Heart right ventricle (tissue), 16 donors: ENCODE data around the gene CACTIN. TPM values are rescaled to one million over a fixed set of nuclear protein-coding genes. Genes with fewer than 3 reads are reported as not detected.
"Not testable (repeated sequence)": the region's sequence is repeated elsewhere in the genome, so short reads cannot be mapped to it uniquely, and the experiment has no call there.

Source experiments
- ATAC-seq, 8 donors: fragments of 200-7000 bp; cut with Tn5 transposase; one replicate each; pipeline ENCODE4 v1.9.1; 2020; ENCODE audit warnings: mild to moderate bottlenecking in 8 of 8, moderate library complexity in 8 of 8, moderate number of reproducible peaks in 1 of 8
- DNase-seq, 2 donors: peaks; one replicate each; pipeline ENCODE4 v3.0.0-alpha.2; 2020
- H3K27ac ChIP-seq, 10 donors: fragments of 200-600 bp; sonication (generic) in 2 of 10; one replicate each; pipeline versions ENCODE4 v1.5.0 to v1.8.0; 2020 to 2022; ENCODE audit warnings: mild to moderate bottlenecking in 3 of 10
- H3K27me3 ChIP-seq, 7 donors: fragments of 200-600 bp; one replicate each; pipeline ENCODE4 v1.8.0; 2021 to 2022; ENCODE audit warnings: mild to moderate bottlenecking in 2 of 7
- H3K36me3 ChIP-seq, 9 donors: fragments of 200-600 bp; sonication (generic) in 1 of 9; one replicate each; pipeline versions ENCODE4 v1.5.0 to v1.8.0; 2020 to 2022; ENCODE audit warnings: mild to moderate bottlenecking in 2 of 9
- H3K4me1 ChIP-seq, 9 donors: fragments of 200-600 bp; sonication (generic) in 1 of 9; one replicate each; pipeline versions ENCODE4 v1.5.0 to v1.8.0; 2020 to 2022; ENCODE audit warnings: mild to moderate bottlenecking in 4 of 9
- H3K4me3 ChIP-seq, 10 donors: fragments of 200-600 bp; sonication (generic) in 2 of 10; one replicate each; pipeline versions ENCODE4 v1.5.0 to v1.8.0; 2020 to 2022; ENCODE audit warnings: mild to moderate bottlenecking in 7 of 10, moderate library complexity in 2 of 10
- H3K9me3 ChIP-seq, 11 donors: fragments of 200-600 bp in 10 of 11; sonication (generic) in 2 of 11; one replicate each; pipeline versions ENCODE4 v1.5.0 to v1.8.0; 2013 to 2022; ENCODE audit warnings: mild to moderate bottlenecking in 2 of 11, control low read depth in 1 of 11, moderate library complexity in 1 of 11
- WGBS, 2 donors: extraction: QIAGEN DNeasy Blood & Tissue Kit; methylation state at CpG; one replicate each; pipeline ENCODE4 v1.1.7; 2013; ENCODE audit warnings: inconsistent platforms in 1 of 2; 5-methylcytosine and 5-hydroxymethylcytosine counted together
- intact Hi-C, 10 donors: fragments of 100-400 bp; cut with DNase I; formaldehyde crosslinking; loops; one replicate each; pipeline versions ENCODE4 v1.11.1 to v1.14.2; 2022
- polyA plus RNA-seq, 2 donors: library from polyadenylated mRNA; stranded (reverse); fragments of 200-250 nt; gene quantifications; one replicate each; pipeline ENCODE4 v1.2.3, GENCODE V29; 2013
- total RNA-seq, 10 donors: library from RNA; stranded (reverse); fragmentation: NEBNext Ultra II Directional in 3 of 10; extraction: Animal tissue kit (Norgen Biotek cat#: 25700) in 3 of 10; gene quantifications; one replicate each; pipeline versions ENCODE4 v1.2.1 to v1.2.4, GENCODE V29; 2021 to 2023
- TF ChIP-seq, protein P1 (sequence below), 9 donors: fragments of 200-600 bp; sonication (generic) in 2 of 9; IDR thresholded peaks; one replicate each; pipeline versions ENCODE4 v1.5.0 to v1.8.0; 2021 to 2022; ENCODE audit warnings: antibody characterized with exemption in 9 of 9, mild to moderate bottlenecking in 5 of 9, moderate library complexity in 1 of 9
- donor health status: Arrhythmogenic right ventricular cardiomyopathy.
- donor health status: ischemic (EF 13 %, LVEDD 7.1; RV severe dilation, severe dysfunction).
- donor health status: healthy with polysubstance abuse.
- donor health status: DM: no; HTN: yes; CAD: no.
- donor health status: DM: no; HTN: no; CAD: no.
- donor health status: ischemic (EF 25% LVEDD 6.9; RV normal size, moderate dysfunction).
- donor health status: ischemic (EF 25% LVEDD 5.7; RV mildly dilated, moderate dysfunction).
- donor health status: healthy.
- donor health status: DM: yes; HTN: yes; CAD: no.
- donor health status: Ischemic cardiomyopathy.
- donor health status: ischemic (EF 35%, LVEDD 5.7; RV mildly dilated, moderate dysfunction).
- donor health status: nonischemic (EF 11% LVEDD 7.7; RV severe dilation, severe dysfunction).
- donor health status: DM: yes; HTN: yes; CAD: no.
- donor health status: PGD.
- donor health status: ischemic (EF 29% LVEDD 5.4; RV normal size, mild dysfunction).
- donor health status: nonischemic (EF 23%, LVEDD 6.1; RV moderate dilation, normal function).

CACTIN gene
- total and polyA plus RNA-seq, 12 donors: 9.7 to 17.6 (median 12.7) TPM

DNA sequence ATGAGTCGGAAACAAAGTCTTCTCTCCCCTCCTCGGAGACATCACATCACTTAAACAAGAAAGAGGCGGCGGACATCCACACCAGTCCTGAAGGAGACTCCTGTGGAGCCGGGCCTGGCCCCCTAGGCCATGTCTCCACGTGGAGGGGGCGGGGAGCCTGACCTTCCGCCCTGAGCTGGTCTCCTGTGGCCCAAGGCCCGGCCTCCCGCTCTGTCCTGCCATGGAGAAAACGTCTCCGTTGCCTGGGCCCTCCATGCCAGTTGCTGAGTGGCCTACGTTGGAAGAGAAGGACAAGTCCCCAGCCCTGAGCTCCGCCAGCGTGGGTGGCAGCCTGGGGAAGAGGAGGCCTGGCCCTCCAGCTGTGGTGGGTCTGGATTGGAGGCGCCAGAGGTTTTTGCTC, 5.5 kb upstream of the CACTIN start:
- ATAC-seq (peak in 1 of 8 donors; percentile 3), DNase-seq (no peak)
- Histone ChIP-seq H3K4me3 (no peak overlapping the region), H3K4me1 (peaks cover 0 to 6% (median 0%) of the 10 kb centered on the region in 9 donors), H3K9me3 (no peaks in the 10 kb centered on the region), H3K36me3 (peaks cover 0 to 65% (median 6%) of the 10 kb centered on the region in 9 donors), H3K27ac (no peak overlapping the region), H3K27me3 (no peaks in the 10 kb centered on the region)
- intact Hi-C loops: no loop called here
- TF ChIP-seq, protein P1, sequence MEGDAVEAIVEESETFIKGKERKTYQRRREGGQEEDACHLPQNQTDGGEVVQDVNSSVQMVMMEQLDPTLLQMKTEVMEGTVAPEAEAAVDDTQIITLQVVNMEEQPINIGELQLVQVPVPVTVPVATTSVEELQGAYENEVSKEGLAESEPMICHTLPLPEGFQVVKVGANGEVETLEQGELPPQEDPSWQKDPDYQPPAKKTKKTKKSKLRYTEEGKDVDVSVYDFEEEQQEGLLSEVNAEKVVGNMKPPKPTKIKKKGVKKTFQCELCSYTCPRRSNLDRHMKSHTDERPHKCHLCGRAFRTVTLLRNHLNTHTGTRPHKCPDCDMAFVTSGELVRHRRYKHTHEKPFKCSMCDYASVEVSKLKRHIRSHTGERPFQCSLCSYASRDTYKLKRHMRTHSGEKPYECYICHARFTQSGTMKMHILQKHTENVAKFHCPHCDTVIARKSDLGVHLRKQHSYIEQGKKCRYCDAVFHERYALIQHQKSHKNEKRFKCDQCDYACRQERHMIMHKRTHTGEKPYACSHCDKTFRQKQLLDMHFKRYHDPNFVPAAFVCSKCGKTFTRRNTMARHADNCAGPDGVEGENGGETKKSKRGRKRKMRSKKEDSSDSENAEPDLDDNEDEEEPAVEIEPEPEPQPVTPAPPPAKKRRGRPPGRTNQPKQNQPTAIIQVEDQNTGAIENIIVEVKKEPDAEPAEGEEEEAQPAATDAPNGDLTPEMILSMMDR (IDR thresholded peaks at IDR 0.05): no peak
- WGBS, 2 donors: 80 to 81% methylated on average over 16 of the region's 16 CpGs

DNA sequence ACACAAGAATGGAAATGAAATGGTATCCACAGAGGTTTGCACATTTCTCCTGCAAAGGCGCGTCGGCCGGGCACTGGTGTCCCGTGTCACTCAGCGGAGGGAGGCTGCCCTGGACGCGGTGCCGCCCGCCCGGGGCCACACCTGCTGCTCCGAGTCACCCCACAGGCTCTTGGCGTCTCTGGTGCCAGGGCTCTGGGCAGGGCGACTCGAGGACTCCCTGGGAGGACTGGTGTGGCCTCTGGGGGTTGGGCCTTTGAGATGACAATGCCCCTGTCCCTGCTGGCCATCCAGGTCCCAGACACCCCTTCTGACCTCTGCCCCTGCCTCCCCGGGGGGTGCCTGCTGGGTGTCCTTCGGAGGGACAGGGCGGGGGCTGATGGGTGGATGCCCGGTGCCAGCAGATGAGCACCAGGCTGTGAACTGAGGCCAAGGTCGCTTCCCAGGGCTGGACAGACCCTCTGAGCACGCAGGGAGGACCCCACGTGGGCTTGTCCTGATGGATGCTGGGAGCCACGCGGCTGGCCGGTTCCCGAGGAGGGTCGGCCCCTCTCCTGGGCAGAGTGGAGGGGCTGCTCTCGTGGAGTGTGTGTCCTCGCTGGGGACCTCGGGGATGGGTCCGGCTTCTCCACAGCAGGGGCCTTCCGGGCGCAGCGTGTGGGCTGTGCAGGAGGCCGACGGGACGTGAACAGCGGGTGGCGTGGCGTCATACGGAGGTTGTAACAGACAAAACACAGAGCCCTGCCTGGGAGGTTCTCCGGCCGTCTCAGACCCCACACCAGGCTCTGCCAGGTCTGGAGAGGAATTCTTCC, 4.7 kb upstream of the CACTIN start:
- Histone ChIP-seq H3K4me3 (no peak overlapping the region), H3K27ac (no peak overlapping the region), H3K4me1 (peaks cover 0 to 9% (median under 1%) of the 10 kb centered on the region in 9 donors), H3K36me3 (peaks cover 0 to 56% (median 0%) of the 10 kb centered on the region in 9 donors), H3K27me3 (no peaks in the 10 kb centered on the region), H3K9me3 (no peaks in the 10 kb centered on the region)
- intact Hi-C loops: no loop called here
- DNase-seq (no peak), ATAC-seq (no peak)
- WGBS, 2 donors: 92 to 93% methylated on average over 37 to 43 of the region's 43 CpGs
- TF ChIP-seq, protein P1 (IDR thresholded peaks at IDR 0.05): no peak

DNA sequence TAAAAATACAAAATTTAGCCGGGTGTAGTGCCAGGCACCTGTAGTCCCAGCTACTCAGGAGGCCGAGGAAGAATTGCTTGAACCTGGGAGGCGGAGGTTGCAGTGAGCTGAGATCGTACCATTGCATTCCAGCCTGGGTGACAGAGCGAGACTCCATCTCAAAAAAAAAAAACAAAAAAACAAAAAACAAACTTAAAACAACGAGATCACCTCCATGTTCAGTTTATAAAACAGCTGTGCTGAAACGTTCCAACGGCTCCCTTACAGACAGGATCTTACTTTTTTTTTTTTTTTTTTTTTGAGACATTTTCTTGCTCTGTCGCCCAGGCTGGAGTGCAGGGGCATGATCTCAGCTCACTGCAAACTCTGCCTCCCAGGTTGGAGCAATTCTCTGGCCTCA, 2.2 kb upstream of the CACTIN start:
- H3K27me3 ChIP-seq, ATAC-seq, H3K9me3 ChIP-seq, H3K4me3 ChIP-seq, H3K27ac ChIP-seq, DNase-seq: not testable (repeated sequence)
- Histone ChIP-seq H3K36me3 (peaks cover 0 to 42% (median 0%) of the 10 kb centered on the region in 9 donors), H3K4me1 (peaks cover 11 to 27% (median 19%) of the 10 kb centered on the region in 9 donors)
- WGBS, 2 donors: 69 to 73% methylated on average over 9 of the region's 9 CpGs
- intact Hi-C loops: loop anchor here in 3 of 10 donors (5.0 to 10.0 kb wide), 3 partner anchors 54 to 304 kb away; partner anchors contain the start of gene HMG20B (in 1 of the 3)

DNA sequence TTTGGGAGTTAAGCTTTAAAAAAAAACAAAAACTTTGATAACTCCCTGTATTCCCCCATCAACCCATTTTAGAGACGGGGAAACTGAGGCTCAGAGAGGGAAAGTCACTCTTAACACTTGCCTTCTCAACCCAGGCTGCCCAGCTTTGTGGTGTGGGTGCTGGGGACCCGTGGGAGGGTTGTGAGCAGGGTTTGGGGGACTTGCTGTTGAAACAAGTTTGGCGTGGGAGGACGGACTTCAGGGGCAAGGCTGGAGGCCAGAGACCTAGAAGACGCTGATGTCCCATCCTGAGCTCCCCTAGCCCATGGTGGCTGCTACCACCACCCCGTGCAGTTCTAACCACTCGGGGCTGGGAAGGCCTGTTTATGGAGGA, 747 bp upstream of the CACTIN start:
- intact Hi-C loops: loop anchor here in 4 of 10 donors (2.0 to 10.0 kb wide), 4 partner anchors 53 to 303 kb away; partner anchors contain the start of genes HMG20B (in 1 of the 4) and PIP5K1C (in 1 of the 4)
- Histone ChIP-seq H3K4me1 (peaks cover 11 to 27% (median 19%) of the 10 kb centered on the region in 9 donors), H3K27ac (peak overlapping the region in 7 of 10 donors; percentile 85 to 98 (median 93)), H3K4me3 (peak overlapping the region in 7 of 10 donors; percentile 80 to 100 (median 89)), H3K27me3 (no peaks in the 10 kb centered on the region), H3K36me3 (peaks cover 0 to 42% (median 5%) of the 10 kb centered on the region in 9 donors), H3K9me3 (no peaks in the 10 kb centered on the region)
- ATAC-seq: no peak
- 62 to 64% methylated on average over 7 of the region's 7 CpGs for WGBS, 2 donors
- DNase-seq: no peak
- TF ChIP-seq, protein P1 (IDR thresholded peaks at IDR 0.05): no peak
